ENCODE results near the gene HHAT. TPM values are rescaled to one million over a fixed set of nuclear protein-coding genes. Genes with fewer than 3 reads are reported as not detected.

Gene HHAT
- polyA plus RNA-seq, 2 of the 4 experiments (the other 2 are of a cell fraction) = 3.8 to 4.5 TPM

- DNase-seq (ENCODE audit: low read depth in 1 of 2, low spot score in 1 of 2) (no peak), ATAC-seq (no peak), FAIRE-seq (no peak)
- Histone ChIP-seq H3K4me1 (no peaks in the 10 kb centered on the region), H3K4me3 (no peak overlapping the region), H3K9me3 (no peaks in the 10 kb centered on the region), H3K27ac (no peak overlapping the region), H3K4me2 (no peak overlapping the region)
- POLR2A ChIA-PET = no interaction called here
- CTCF ChIA-PET = interaction anchor here (0.5 to 2.4 kb wide), 3 partner anchors 93 to 518 kb away, joined by 3 to 8 read pairs (median 3); partner anchors contain the start of gene KCNH1
- 84% methylated on average over 4 of the region's 4 CpGs for WGBS (ENCODE audit: missing lambda C conversion rate)
- no peak for TF ChIP-seq FOSB (CRISPR knock-in tag; IDR thresholded peaks at IDR 0.05)
- TF ChIP-seq KDM1A (IDR thresholded peaks at IDR 0.05; ENCODE audit: low read depth) = no peak
- TF ChIP-seq JUNB (IDR thresholded peaks at IDR 0.05) = no peak
- TF ChIP-seq E2F6 (IDR thresholded peaks at IDR 0.05; ENCODE audit: borderline replicate concordance, low read depth) = no peak
Measured at GRCh38 chr1:210616356-210616755, 287.7 kb downstream of the HHAT start.

- POLR2A ChIA-PET = no interaction called here
- no peaks in the 10 kb centered on the region for H3K4me1 ChIP-seq
- H3K27ac ChIP-seq = no peak overlapping the region
- TF ChIP-seq NPAS2 (CRISPR knock-in tag; IDR thresholded peaks at IDR 0.05; ENCODE audit: borderline replicate concordance) (no peak), BCL3 (IDR thresholded peaks at IDR 0.05) (no peak), KDM1A (IDR thresholded peaks at IDR 0.05; ENCODE audit: low read depth) (no peak), ATOH8 (CRISPR knock-in tag; IDR thresholded peaks at IDR 0.05; ENCODE audit: low read depth) (no peak), PBX3 (IDR thresholded peaks at IDR 0.05) (no peak)
- DNase-seq (ENCODE audit: low read depth in 1 of 2, low spot score in 1 of 2) (no peak), ATAC-seq (no peak), FAIRE-seq (no peak)
- no peak overlapping the region for H3K4me2 ChIP-seq
- CTCF ChIA-PET = interaction anchor here (2.4 kb wide), 1 partner anchor 517 kb away, joined by 8 read pairs; the partner anchor contains the start of gene KCNH1
- 73% methylated on average over 1 of the region's 1 CpG for WGBS (ENCODE audit: missing lambda C conversion rate)
- no peak overlapping the region for H3K4me3 ChIP-seq
- H3K9me3 ChIP-seq = no peaks in the 10 kb centered on the region
Measured at GRCh38 chr1:210617293-210617692, 288.6 kb downstream of the HHAT start.

- FAIRE-seq = no peak
- 63% methylated on average over 5 of the region's 5 CpGs for WGBS (ENCODE audit: missing lambda C conversion rate)
- TF ChIP-seq HMGXB4 (CRISPR knock-in tag; IDR thresholded peaks at IDR 0.05; ENCODE audit: borderline replicate concordance) (no peak), NPAS2 (CRISPR knock-in tag; IDR thresholded peaks at IDR 0.05; ENCODE audit: borderline replicate concordance) (no peak), HDAC2 (IDR thresholded peaks at IDR 0.05) (no peak), TP53 (CRISPR knock-in tag; IDR thresholded peaks at IDR 0.05) (no peak), ELK1 (IDR thresholded peaks at IDR 0.05; ENCODE audit: low read depth, low read length) (no peak), FOSB (CRISPR knock-in tag; IDR thresholded peaks at IDR 0.05) (no peak), USF2 (IDR thresholded peaks at IDR 0.05) (no peak), CTCF (IDR thresholded peaks at IDR 0.05) (no peak), CBX2 (IDR thresholded peaks at IDR 0.05; ENCODE audit: borderline replicate concordance, low read depth) (no peak), HES2 (IDR thresholded peaks at IDR 0.05) (no peak), ZFP36 (IDR thresholded peaks at IDR 0.05; ENCODE audit: borderline replicate concordance, partially characterized antibody) (no peak), CHD4 (IDR thresholded peaks at IDR 0.05; ENCODE audit: borderline replicate concordance) (no peak), ATOH8 (CRISPR knock-in tag; IDR thresholded peaks at IDR 0.05; ENCODE audit: low read depth) (no peak), PHF8 (IDR thresholded peaks at IDR 0.05; ENCODE audit: borderline replicate concordance, low read depth) (no peak), KDM5A (IDR thresholded peaks at IDR 0.05) (no peak)
Measured at GRCh38 chr1:210618369-210618768, 289.7 kb downstream of the HHAT start.

More at GRCh38 chr1:210618369-210618768, 289.7 kb downstream of the HHAT start:
- POLR2A ChIA-PET = no interaction called here
- Histone ChIP-seq H3K27ac (no peak overlapping the region; a peak in 1 of 6 replicates), H3K4me3 (no peak overlapping the region), H3K9me3 (no peaks in the 10 kb centered on the region), H3K4me2 (no peak overlapping the region), H3K4me1 (no peaks in the 10 kb centered on the region)
- DNase-seq (ENCODE audit: low read depth in 1 of 2, low spot score in 1 of 2) (no peak), ATAC-seq (no peak)
- CTCF ChIA-PET = interaction anchor here (0.9 to 2.4 kb wide), 3 partner anchors 20 to 516 kb away, joined by 3 to 8 read pairs (median 3); partner anchors contain the start of gene KCNH1
